NCI-H748 (cell line): ENCODE measurements around the gene RIN1.
A peak's percentile ranks its signal among the peaks of the same experiment; 100 is the strongest.

Source experiments
- DNase-seq: peaks from one replicate; lab custom pipeline; 2025; ENCODE audit not compliant: unreplicated experiment; lab: John Stamatoyannopoulos, UW

The RIN1 gene

DNA sequence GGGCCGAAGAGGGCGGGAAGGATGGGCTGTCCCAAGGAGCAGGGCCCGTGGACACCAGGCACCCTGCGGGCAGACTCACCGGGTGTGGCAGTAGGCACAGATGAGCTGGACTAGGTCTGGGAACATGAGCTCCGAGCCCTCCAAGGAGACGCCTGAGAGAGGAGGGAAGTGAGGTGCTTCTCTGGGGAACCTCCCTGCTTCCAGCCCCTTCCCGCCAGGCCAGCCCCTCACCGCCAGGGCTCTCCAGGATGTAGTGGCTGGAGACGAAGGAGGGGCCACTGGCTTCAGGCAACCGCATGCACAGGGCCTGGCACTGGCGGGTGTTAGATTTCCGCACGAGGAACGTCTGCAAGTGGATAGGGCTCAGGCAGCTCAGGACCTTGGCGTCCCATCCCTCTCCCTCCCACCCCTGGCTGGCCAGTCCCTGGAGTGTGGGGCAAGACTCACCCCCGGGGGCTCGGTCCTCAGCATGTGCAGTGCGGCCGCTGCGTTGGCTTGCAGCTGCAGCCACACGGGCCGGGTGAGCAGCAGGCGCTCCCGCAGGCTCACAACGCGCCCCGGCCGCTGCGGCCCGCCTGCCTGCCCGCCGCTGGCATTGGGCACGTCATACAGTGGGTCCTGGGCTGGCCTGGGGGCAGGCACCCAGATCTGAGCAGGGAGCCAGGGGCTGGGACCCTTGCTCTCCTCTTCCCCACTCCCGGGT, 552 bp downstream of the RIN1 start:
- peak; percentile 13 for DNase-seq

DNA sequence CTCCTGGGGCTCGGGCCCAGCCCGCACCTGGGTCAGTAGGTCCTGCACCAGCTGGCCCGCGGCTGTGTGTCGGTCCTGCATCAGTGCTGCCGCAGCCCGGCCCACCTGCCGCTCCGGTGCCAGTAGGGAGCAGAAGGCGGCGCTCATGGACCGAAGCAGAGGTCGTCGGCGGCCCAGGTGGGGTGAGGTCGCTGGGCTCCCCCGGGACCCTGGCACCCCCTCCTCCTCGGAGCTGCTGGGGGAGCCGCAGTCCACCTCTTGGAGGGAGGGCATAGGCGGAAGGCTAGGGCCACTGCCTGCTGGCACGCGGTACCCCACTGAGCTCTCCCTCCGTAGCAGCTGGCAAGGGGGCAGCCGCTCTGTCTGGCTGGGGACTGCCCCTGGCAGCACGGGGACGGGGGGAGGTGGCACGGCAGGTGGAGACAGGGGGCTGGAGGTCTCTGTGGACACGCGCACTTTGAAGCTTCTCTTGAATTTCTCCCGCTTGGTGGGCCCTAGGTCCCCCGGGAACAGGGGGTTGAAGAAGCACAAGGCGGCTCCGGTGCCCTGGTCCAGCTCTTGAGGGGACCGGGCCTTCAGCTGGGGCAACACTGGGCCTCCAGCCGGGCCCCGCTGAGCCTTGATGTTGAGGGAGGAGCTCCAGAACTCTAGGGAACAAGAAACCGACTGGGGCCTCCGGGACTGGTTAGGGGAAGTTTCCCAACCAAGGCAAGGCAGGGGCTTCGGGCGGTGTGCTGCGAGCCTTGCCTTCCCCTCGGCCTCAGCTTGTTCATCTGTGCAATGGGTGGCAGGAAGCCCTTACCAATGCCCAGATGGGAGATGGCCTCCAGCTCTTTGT, 1.4 kb downstream of the RIN1 start:
- DNase-seq: no peak

DNA sequence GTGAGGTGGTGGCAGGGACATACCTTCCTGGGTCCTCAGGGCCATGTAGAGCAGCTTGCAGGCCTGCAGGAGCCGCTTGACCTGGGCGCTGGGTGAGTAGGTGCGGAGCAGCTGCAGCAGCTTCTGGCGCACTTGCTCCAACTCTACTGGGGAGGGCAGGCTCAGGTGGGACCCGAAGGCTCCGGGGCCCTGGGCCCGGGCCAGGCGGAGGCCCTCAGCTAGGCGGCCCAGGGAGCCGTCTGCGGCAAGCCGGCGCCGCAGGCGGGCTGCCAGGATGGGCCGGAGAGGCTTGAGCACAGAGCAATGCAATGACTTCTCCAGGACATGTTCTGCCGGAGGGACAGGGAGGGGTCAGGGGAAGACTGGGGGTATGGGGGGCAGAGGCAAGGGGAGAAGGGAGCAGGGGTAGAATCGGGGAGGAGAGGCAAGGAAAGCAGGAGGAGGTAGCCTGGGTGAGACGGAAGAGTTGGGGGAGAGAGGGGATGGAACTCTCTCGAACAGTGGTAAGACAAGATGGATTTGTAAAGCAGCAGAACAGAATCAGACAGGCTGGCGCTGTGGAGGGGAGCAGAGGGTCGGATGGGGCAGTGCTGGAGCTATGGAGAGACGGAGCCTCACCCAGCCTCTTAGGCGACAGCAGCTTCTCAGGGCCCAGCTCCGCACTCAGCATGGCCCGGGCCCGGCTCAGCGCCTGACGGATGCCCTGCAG, 2.2 kb downstream of the RIN1 start:
- DNase-seq: no peak

DNA sequence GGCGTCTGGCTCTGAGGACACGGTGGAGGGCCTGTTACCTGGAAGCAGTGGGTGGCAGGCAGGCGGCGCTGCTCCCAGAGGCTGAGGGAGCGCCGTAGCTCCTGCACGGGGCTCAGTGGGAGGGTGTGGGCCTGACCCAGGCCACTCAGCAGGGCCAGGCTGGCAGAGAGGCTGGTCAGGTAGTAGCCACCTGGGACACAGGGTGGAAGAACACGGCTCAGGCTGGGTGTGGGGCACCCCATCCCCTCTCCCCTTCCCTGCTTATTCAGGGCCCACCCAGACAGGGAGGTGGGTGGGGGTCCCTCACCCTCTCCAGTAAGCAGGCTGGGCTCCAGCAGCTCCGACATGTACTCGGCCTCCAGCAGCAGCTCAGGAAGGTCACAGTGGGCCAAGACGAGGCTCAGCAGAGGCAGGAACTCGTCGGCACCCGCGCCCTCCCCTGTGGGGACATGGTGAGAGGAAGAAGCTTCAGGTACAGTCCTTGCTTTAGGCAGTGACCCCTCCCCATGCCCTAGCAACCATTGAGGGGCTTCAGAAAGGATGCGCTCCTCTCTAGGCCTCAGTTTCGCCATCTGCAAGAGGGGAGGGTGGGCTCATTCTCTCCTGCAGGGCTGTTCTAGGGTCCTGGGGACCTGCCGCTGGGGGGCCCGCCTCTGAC, 2.9 kb downstream of the RIN1 start:
- DNase-seq: no peak

DNA sequence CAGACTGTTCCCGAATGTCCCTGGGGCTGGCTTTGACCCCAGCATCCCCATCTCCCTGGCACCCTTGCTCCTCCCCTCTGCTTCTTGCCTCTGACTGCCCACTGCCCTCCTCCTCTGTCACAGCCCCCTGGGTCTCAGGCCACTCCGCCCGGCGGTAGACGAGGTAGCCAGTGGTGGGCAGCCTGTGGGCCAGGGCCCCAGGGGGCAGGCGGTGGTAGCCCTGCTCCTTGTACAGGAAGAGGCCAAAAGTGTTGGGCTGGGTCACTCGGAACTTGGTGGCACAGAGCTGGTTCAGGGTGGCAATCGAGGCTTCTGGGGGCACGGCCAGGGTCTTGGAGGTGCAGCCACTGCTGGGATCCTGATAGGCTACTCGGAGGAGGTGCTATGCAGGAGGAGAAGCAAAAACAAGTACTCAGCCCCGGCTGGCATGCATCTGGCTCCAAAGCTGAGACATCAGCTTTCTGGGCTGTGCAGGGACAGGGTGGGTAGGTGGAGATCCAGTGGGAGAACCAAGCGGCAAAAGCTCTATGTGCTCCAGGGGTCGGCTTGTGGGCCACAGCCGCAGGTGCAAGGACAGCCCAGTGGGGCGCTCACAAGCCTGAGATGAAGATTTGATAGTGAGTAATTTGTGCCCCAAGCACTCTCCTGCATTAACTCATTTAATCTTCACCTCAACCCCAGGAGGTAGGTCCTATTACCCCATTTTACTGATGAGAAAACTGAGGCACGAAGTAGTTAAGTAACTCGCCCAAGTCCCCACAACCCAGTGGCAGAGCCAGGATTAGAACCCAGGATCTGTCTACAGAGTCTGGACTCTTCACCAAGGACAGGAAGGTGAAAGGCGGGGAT, 3.6 kb downstream of the RIN1 start:
- no peak for DNase-seq

DNA sequence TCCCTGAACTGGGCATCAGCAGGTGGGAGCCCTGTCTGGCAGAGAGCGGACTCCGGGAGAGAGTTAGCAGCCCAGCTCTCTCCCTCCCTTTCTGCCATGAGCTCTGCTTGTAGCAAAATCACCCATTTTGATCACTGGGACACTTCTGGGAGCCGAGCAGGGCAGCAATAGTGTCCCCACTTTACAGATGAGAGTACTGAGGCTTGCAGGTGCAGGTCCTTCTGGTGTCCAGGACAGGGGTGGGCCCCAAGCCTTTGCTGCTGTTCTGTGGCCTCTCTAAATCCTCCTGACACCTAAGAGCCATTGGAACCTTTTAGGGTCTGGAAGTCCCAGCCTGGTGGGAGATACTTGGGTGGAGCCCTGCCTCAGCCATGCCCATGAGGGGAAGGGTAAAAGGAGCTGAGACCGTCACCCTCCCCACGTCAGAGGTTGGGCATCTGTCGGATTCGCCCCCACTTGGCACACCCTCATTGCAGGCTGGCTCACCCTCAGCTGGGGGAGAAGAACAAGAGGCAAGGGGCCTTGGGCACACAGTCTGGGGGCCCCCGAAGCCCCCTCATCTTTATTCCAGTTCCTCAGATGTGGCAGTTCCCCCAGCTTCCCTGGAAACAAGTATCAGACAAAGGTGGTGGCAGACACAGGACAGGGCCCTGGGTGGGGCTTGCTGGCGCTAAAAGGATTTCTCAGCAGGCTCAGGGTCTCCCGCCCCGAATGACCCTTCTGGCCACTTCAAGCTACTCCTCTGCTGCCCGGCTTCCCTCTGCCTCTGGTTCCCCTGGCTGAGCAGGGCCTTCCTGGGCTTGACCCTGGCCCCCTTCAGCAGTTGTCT, 4.5 kb downstream of the RIN1 start:
- no peak for DNase-seq

DNA sequence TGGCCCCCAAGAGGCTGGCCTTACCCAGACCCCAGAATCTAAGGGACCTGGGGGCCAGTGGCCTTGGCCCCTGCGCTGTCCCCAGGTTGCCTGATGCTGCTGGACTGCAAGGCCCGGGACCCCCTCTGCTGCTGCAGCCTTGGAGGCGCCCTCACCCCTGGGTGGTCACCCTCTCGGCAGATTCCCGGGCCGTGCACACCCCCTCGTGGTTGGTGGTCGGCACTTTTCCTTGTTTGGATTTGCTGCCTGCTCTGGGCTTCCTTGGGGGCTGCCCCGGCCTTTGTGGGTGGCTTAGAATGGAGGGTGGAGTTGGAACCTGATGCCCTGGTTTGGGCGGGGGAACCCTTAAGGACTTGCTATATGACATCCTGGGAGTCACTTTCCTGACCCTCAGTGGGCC, 5.3 kb downstream of the RIN1 start:
- DNase-seq: no peak

DNA sequence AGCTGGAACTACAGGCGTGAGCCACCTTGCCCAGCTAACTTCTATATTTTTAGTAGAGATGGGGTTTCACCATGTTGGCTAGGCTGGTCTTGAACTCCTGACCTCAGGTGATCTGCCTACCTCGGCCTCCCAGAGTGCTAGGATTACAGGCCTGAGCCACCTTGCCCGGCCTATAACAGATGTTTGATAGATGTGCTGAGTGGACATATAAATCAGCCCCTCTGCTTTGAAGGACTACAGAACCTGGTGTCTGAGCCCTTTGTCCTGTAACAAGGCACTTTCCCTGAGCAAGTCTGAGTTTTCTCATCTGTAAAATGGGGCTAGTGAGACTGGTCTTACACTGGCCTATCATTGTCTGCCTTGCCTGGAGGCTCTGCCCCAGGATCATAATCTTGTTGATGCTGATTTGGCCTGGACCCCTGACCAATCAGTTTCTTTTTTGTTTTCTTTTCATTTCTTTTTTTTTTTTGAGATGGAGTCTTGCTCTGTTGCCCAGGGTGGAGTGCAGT, 7.0 kb downstream of the RIN1 start:
- no peak for DNase-seq

DNA sequence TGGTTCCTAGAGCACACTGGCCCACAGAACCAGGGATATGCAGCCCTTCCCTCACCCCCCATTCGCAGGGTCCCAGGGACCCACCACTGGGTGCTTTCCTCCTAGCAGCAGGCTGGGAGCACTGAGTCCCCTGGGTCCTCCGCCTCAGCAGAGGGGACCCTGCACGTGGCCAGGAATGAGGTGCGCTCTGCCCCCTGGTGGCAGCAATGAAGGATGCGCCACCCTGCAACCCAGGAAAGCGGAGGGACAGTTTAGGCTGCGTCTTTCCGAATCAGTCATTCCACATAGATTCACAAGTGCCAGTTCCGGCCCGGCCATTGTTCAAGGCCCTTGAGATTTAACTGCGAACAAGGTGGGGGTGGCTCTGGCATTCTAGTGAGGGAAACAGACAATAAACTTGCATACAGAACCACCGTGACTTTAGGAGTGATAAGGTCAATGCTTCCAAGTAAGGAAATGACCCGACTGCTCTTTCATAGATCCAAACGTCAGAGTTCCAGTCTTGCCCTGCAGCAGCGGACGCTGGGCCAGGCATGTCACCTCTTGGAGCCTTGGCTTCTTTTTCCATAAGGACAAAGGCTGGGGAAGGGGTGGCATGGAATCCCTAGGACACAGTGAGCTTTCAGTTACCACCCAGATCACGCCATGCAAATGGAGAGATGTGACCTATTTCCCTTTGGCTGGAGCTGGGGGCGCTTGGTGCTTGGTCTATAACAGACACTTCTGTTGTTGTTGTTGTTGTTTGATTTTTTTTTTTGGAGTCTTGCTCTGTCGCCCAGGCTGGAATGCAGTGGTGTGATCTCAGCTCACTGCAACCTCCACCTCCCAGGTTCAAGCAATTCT, 7.7 kb downstream of the RIN1 start:
- peak; percentile 70 for DNase-seq

DNA sequence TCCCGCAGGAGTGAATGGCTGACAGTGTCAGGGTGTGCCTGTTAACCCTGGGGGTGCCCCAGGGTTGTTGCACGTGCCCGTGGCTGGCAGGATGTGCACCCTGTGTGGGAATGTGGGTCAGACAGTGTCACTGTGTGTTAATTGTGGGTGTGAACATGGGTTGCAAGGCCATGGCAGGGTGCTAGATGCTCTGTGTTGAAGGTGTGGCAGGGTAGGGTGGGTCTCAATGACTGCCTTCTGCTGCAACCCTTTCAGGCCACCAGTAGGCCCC, 8.3 kb downstream of the RIN1 start:
- no peak for DNase-seq

DNA sequence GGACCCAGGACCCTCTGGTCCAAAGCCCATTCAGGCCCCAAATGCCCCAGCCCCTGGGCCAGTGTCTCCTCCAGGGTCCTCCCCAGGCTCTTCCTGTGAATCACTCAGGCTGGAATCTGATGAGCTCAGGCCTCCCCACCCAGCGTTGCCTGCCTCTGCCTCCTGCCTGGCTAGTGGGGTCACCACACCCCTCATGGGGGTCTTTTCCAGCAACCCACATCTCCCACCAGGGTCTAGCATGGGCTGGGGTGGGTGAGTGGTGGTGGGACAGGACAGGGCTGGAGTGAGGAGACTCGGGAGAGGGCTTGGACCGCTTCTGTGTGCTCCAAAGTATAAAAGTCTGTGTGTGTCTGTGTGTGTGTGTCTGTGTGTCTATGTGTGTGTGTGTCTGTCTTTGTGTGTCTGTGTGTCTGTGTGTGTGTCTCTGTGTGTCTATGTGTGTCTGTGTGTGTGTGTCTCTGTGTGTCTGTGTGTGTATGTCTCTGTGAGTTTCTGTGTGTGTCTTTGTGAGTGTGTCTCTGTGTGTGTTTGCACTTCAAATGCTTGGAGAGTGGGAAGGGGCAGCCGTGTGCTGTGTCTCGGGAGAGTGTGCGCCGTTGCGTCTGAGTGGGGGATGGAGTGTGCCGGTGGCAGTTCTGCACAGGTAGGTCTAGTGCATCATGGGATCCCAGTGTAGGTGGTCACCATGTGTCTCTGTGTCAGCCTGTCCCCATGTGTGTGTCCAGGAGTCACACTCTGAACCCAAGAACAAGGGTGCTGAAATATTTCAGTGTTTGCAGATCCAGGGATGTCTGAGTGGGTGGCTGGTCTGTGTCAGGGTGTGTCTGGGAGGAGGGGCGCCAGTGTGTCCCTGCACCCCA, 8.8 kb downstream of the RIN1 start:
- no peak for DNase-seq

DNA sequence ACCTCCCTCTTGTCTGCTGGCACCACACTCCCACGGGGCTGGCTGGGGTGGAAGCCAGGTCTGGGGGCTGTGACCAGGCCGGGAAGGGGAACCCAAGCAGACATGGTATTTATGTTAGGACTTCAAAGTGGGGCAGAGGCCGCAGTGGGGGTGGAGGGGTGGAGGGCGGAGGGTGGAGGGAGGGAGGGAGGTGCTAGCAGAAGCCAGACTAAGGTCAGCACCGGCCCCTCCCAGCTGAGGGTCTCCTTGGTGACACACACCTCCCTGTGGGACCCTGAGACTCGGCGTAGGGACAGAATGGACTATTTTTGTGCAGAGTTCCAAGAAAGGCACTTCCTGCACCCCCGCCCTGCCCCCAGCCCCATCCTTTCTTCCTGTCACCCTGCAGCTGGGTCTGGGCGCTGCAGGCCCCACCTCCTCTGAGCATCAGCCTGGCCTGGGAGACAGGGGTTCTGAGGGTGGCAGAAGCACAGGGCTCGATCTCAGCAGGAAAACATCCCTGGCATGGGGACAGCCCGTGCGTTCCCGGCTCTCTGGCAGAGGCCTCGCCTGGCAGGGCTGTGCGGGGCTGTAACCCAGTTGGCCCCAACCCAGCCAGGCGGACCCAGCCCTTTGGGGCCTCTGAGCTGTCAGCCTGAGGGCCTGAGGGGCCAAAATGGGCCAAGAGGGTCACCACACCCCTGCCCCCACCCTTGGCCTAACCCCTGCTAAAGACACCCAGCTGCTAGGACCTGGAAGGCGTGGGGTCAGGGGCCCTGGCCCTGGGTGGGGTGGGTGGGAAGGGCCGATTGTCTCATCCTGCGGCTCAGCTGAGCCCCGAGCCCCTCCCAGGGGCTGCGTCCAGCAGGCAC, 9.7 kb downstream of the RIN1 start:
- no peak for DNase-seq

DNA sequence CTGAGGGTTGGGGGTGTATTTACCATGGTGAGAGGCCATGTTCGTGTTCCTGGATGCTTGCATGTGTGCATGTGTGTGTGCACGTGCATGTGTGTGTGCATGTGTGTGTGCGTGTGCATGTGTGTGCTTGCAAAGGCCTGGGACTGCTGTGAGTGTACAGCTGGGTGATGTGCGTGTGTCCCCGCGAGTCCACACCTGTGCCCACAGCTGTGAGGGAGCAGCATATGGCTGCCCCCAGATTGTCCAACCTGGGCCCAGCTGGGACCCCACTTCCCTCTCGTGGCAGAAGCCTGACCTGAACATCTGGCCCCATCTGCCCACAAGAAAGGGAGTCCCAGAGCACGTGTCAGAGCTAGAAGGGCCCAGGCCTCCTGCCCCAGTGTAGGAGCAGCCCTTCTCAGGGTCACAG, 11.0 kb downstream of the RIN1 start:
- DNase-seq: no peak

DNA sequence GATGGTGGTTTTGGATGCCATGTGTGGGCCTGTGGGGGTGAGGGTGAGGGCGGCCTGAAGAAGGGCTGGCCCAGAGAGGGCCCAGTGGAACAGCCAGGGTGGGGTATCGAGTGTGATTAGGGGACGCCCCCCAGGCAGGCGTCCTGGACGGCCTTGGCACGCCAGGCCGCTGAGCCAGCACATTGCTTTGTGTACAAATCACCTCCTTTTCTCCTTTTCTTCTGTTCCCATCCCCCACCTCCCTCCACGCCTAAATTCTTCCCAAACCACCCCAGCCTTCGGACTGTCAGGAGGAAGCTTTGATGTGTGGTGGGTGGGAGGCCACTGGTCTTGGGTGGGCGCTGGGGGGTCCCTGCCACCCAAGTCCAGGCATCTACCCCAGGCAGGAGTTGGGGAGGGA, 11.6 kb downstream of the RIN1 start:
- no peak for DNase-seq

DNA sequence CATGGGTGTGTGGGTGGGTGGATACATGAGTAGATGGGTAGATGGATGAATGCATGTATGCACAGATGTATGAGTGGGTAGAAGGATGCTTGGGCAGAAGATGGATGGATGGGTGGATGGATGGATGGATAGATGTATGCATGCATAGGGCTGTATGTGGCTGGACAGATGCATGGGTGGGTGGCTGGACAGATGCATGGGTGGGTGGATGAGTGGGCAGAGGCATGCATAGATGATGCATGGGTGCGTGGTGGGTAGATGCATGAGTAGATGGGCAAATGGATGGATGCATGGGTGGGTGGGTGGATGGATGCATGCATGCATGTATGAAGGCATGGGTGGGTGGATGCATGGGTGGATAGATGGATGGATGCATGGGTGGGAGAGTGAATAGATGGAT, 12.6 kb downstream of the RIN1 start:
- DNase-seq: no peak

DNA sequence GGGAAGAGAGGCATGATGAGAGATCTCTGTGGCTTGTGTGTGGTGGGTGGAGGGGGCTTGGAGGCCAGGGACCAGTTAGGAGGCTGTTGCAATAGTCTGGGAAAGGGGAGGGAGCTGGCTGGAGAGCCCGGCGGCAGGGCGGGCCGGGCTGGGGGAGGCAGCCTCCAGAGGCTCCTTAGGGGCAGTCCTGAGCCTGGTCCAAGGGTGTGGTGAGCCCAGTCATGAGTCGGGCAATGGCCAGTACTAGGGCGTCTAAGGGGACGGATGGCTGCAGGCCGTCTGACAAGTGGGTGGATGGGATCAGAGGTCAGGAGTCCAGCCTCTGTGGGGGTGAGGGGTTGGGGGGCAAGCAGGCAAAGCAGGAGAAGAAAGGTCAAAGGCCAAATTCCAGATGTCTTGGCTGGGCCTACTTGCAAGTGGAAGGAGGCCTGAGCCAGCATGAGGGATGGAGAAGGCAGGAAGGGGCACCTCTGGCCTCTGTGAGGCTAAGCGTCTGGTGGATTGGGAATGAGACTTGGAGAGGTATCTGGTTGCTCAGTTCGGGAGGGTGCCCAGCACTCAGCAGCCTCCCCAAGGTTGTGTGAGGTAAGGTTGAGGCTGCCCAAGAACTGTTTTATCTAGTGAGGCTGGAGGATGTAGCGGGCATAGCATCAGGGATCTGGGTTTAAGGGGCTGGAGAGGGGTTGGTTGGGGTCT, 13.4 kb downstream of the RIN1 start:
- DNase-seq: no peak
